Measurements from ENCODE around the gene CFAP141. TPM values are rescaled to one million over a fixed set of nuclear protein-coding genes. Genes with fewer than 3 reads are reported as not detected.
"Not testable (repeated sequence)": the region's sequence is repeated elsewhere in the genome, so short reads cannot be mapped to it uniquely, and the experiment has no call there.

Gene CFAP141
- total RNA-seq, 2 donors from 2014 or later, result not detected

GRCh38 chr1:154239491-154239890 is 33.4 kb upstream of the CFAP141 start:
- Histone ChIP-seq H3K4me3 (no peak overlapping the region), H3K4me1 (replicated peaks) (no peaks in the 10 kb centered on the region), H3K27ac (no peak overlapping the region), H3K9me3 (no peaks in the 10 kb centered on the region), H3K36me3 (peaks cover 3 to 15% of the 10 kb centered on the region in 2 donors), H3K27me3 (replicated peaks; ENCODE audit: insufficient read depth) (no peaks in the 10 kb centered on the region)
- TF ChIP-seq POLR2A (IDR thresholded peaks at IDR 0.05) (no peak), POLR2AphosphoS5 (IDR thresholded peaks at IDR 0.05) (no peak), CTCF (IDR thresholded peaks at IDR 0.05) (no peak)
- 85% methylated on average over 3 of the region's 3 CpGs for WGBS
- no peak for DNase-seq (ENCODE audit: low spot score)
- intact Hi-C loops (cut with DNase I), result no loop called here

DNA sequence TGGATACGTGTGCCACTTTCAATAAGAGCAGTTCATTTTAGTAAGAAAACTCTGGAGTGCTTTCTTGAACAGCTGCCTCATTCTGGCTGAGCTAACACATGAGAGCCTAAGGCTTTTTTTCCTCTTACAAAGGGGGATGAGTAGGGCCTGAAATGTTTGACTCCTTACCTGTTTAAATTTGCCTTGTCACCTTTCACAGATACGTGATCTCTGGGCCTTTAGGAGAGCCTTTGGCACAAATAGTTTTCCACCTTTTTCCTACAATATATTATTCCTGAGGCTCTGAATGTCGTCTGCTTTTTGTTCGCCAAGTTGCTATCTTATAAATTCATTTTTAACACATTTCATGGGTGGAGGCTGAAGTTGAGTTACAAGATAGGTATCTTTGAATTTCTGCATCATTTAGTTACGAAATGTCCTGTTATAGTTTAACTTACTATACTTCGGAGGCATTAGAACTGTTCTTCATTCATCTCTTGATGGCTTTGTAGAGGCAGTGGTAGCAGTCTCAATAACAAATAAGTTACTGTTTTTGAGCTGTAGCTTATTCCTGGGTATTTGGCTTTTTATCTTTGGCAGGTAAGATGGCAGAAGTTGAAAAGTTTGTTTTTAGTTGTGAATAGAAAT is 31.9 kb upstream of the CFAP141 start:
- Histone ChIP-seq H3K4me1 (replicated peaks) (no peaks in the 10 kb centered on the region), H3K27me3 (replicated peaks; ENCODE audit: insufficient read depth) (no peaks in the 10 kb centered on the region), H3K4me3 (no peak overlapping the region), H3K9me3 (no peaks in the 10 kb centered on the region), H3K36me3 (peaks cover 0 to 12% of the 10 kb centered on the region in 2 donors), H3K27ac (no peak overlapping the region)
- no peak for DNase-seq (ENCODE audit: low spot score)
- intact Hi-C loops (cut with DNase I), result no loop called here
- TF ChIP-seq POLR2A (IDR thresholded peaks at IDR 0.05), result no peak
- TF ChIP-seq CTCF (IDR thresholded peaks at IDR 0.05), result no peak
- no peak for TF ChIP-seq POLR2AphosphoS5 (IDR thresholded peaks at IDR 0.05)
- 90% methylated on average over 6 of the region's 6 CpGs for WGBS

- no peak overlapping the region for H3K4me3 ChIP-seq
- no peaks in the 10 kb centered on the region for H3K27me3 ChIP-seq (replicated peaks; ENCODE audit: insufficient read depth)
- peaks cover 0 to 12% of the 10 kb centered on the region in 2 donors for H3K36me3 ChIP-seq
- TF ChIP-seq CTCF (IDR thresholded peaks at IDR 0.05) (no peak), POLR2A (IDR thresholded peaks at IDR 0.05) (no peak), POLR2AphosphoS5 (IDR thresholded peaks at IDR 0.05) (no peak)
- no peaks in the 10 kb centered on the region for H3K4me1 ChIP-seq (replicated peaks)
- DNase-seq (ENCODE audit: low spot score), result no peak
- no peak overlapping the region for H3K27ac ChIP-seq
- H3K9me3 ChIP-seq, result no peaks in the 10 kb centered on the region
- intact Hi-C loops (cut with DNase I), result no loop called here
- WGBS, result 90% methylated on average over 2 of the region's 2 CpGs
These were observed 31.3 kb upstream of the CFAP141 start for GRCh38 chr1:154237435-154237834.

GRCh38 chr1:154236855-154237254 is 30.7 kb upstream of the CFAP141 start:
- Histone ChIP-seq H3K9me3 (no peaks in the 10 kb centered on the region), H3K27ac (no peak overlapping the region), H3K4me3 (no peak overlapping the region), H3K27me3 (replicated peaks; ENCODE audit: insufficient read depth) (no peaks in the 10 kb centered on the region), H3K4me1 (replicated peaks) (no peaks in the 10 kb centered on the region), H3K36me3 (peaks cover 0 to 12% of the 10 kb centered on the region in 2 donors)
- TF ChIP-seq POLR2AphosphoS5 (IDR thresholded peaks at IDR 0.05) (no peak), POLR2A (IDR thresholded peaks at IDR 0.05) (no peak), CTCF (IDR thresholded peaks at IDR 0.05) (no peak)
- no peak for DNase-seq (ENCODE audit: low spot score)
- intact Hi-C loops (cut with DNase I), result no loop called here
- WGBS, result 86% methylated on average over 4 of the region's 4 CpGs

- DNase-seq (ENCODE audit: low spot score); H3K4me3 ChIP-seq; H3K27me3 ChIP-seq (replicated peaks; ENCODE audit: insufficient read depth); intact Hi-C loops (cut with DNase I); H3K4me1 ChIP-seq (replicated peaks); H3K9me3 ChIP-seq; H3K27ac ChIP-seq: not testable (repeated sequence)
- WGBS, result 97% methylated on average over 12 of the region's 12 CpGs
- H3K36me3 ChIP-seq, result peaks cover 0 to 20% of the 10 kb centered on the region in 2 donors
These were observed 27.0 kb upstream of the CFAP141 start for GRCh38 chr1:154233127-154233526.

DNA sequence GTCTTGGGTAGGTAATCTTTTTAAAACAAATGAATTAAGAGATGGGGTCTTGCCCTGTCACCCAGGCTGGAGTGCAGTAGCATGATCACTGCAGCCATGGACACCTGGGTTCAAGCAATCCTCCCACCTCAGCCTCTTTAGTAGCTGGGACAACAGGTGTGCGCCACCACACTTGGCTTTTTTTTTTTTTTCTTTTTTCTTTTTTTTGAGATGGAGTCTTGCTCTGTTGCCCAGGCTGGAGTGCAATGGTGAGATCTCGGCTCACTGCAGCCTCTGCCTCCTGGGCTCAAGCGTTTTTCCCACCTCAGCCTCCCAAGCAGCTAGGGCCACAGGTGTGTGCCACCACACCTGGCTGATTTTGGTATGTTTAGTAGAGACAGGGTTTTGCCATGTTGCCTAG is 25.0 kb upstream of the CFAP141 start:
- peaks cover 0 to 20% of the 10 kb centered on the region in 2 donors for H3K36me3 ChIP-seq

More for the DNA sequence above, 25.0 kb upstream of the CFAP141 start:
- intact Hi-C loops (cut with DNase I); H3K27ac ChIP-seq; H3K4me1 ChIP-seq (replicated peaks); H3K27me3 ChIP-seq (replicated peaks; ENCODE audit: insufficient read depth); H3K9me3 ChIP-seq; DNase-seq (ENCODE audit: low spot score); H3K4me3 ChIP-seq: not testable (repeated sequence)
- WGBS, result 93% methylated on average over 3 of the region's 3 CpGs
